ENCODE data around the gene TGIF1.

GRCh38 chr18:3424280-3424890 lies 25.6 kb upstream of the TGIF1 start:
- TF ChIP-seq, protein P1, sequence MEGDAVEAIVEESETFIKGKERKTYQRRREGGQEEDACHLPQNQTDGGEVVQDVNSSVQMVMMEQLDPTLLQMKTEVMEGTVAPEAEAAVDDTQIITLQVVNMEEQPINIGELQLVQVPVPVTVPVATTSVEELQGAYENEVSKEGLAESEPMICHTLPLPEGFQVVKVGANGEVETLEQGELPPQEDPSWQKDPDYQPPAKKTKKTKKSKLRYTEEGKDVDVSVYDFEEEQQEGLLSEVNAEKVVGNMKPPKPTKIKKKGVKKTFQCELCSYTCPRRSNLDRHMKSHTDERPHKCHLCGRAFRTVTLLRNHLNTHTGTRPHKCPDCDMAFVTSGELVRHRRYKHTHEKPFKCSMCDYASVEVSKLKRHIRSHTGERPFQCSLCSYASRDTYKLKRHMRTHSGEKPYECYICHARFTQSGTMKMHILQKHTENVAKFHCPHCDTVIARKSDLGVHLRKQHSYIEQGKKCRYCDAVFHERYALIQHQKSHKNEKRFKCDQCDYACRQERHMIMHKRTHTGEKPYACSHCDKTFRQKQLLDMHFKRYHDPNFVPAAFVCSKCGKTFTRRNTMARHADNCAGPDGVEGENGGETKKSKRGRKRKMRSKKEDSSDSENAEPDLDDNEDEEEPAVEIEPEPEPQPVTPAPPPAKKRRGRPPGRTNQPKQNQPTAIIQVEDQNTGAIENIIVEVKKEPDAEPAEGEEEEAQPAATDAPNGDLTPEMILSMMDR (conservative IDR thresholded peaks at IDR 0.05; ENCODE audit: low read length) = no peak
- no peak for TF ChIP-seq EZH2phosphoT487 (IDR thresholded peaks at IDR 0.05; ENCODE audit: borderline replicate concordance)

Data from Loucy (cell line).